IPS-18a (cell line): ENCODE data around the gene IGSF9B.

Experiments used
- H3K27ac ChIP-seq: one replicate; pipeline ENCODE4 v1.5.1; 2013; ENCODE audit warnings: low read length
- H3K27me3 ChIP-seq: one replicate; pipeline ENCODE4 v1.6.1; 2013; ENCODE audit warnings: mild to moderate bottlenecking, low read length; ENCODE audit not compliant: control insufficient read depth, insufficient read depth
- H3K36me3 ChIP-seq: one replicate; pipeline ENCODE4 v1.6.1; 2013; ENCODE audit warnings: low read depth, low read length; ENCODE audit not compliant: control insufficient read depth
- H3K4me1 ChIP-seq: one replicate; pipeline ENCODE4 v1.6.1; 2013; ENCODE audit warnings: low read depth, low read length; ENCODE audit not compliant: control insufficient read depth
- H3K4me3 ChIP-seq: one replicate; pipeline ENCODE4 v1.5.1; 2013; ENCODE audit warnings: low read length
- H3K9ac ChIP-seq: one replicate; pipeline ENCODE4 v1.6.1; 2013; ENCODE audit warnings: mild to moderate bottlenecking, low read length, moderate library complexity
- H3K9me3 ChIP-seq: one replicate; pipeline ENCODE4 v1.6.1; 2013; ENCODE audit warnings: low read depth, low read length; ENCODE audit not compliant: control insufficient read depth

The IGSF9B gene

GRCh38 chr11:133993921-133994320 is 37.2 kb upstream of the IGSF9B start:
- H3K9ac ChIP-seq: no peak overlapping the region
- H3K4me3 ChIP-seq: no peak overlapping the region
- H3K9me3 ChIP-seq: no peaks in the 10 kb centered on the region
- no peaks in the 10 kb centered on the region for H3K36me3 ChIP-seq
- H3K27me3 ChIP-seq: no peaks in the 10 kb centered on the region
- H3K4me1 ChIP-seq: no peaks in the 10 kb centered on the region
- no peak overlapping the region for H3K27ac ChIP-seq

GRCh38 chr11:133993107-133993506 is 36.3 kb upstream of the IGSF9B start:
- H3K27ac ChIP-seq: no peak overlapping the region
- no peak overlapping the region for H3K4me3 ChIP-seq

GRCh38 chr11:133992121-133992520 is 35.4 kb upstream of the IGSF9B start:
- Histone ChIP-seq H3K36me3 (no peaks in the 10 kb centered on the region), H3K27me3 (no peaks in the 10 kb centered on the region), H3K4me1 (no peaks in the 10 kb centered on the region), H3K9ac (no peak overlapping the region), H3K4me3 (no peak overlapping the region), H3K9me3 (no peaks in the 10 kb centered on the region), H3K27ac (no peak overlapping the region)

More at GRCh38 chr11:133993107-133993506, 36.3 kb upstream of the IGSF9B start:
- Histone ChIP-seq H3K36me3 (no peaks in the 10 kb centered on the region), H3K27me3 (no peaks in the 10 kb centered on the region), H3K9ac (no peak overlapping the region), H3K4me1 (no peaks in the 10 kb centered on the region), H3K9me3 (no peaks in the 10 kb centered on the region)

- no peak overlapping the region for H3K9ac ChIP-seq
- H3K27ac ChIP-seq: no peak overlapping the region
Observed at GRCh38 chr11:133991101-133991500, 34.3 kb upstream of the IGSF9B start.

GRCh38 chr11:133990501-133990900 is 33.7 kb upstream of the IGSF9B start:
- no peaks in the 10 kb centered on the region for H3K36me3 ChIP-seq
- no peak overlapping the region for H3K9ac ChIP-seq
- no peak overlapping the region for H3K27ac ChIP-seq
- H3K4me3 ChIP-seq: no peak overlapping the region
- no peaks in the 10 kb centered on the region for H3K9me3 ChIP-seq
- no peaks in the 10 kb centered on the region for H3K4me1 ChIP-seq
- no peaks in the 10 kb centered on the region for H3K27me3 ChIP-seq

More at GRCh38 chr11:133991101-133991500, 34.3 kb upstream of the IGSF9B start:
- Histone ChIP-seq H3K4me1 (no peaks in the 10 kb centered on the region), H3K4me3 (no peak overlapping the region), H3K36me3 (no peaks in the 10 kb centered on the region), H3K9me3 (no peaks in the 10 kb centered on the region), H3K27me3 (no peaks in the 10 kb centered on the region)

GRCh38 chr11:133988686-133989410 is 32.1 kb upstream of the IGSF9B start:
- no peaks in the 10 kb centered on the region for H3K4me1 ChIP-seq
- H3K27ac ChIP-seq: no peak overlapping the region
- no peaks in the 10 kb centered on the region for H3K27me3 ChIP-seq

GRCh38 chr11:133987171-133987570 is 30.4 kb upstream of the IGSF9B start:
- no peaks in the 10 kb centered on the region for H3K4me1 ChIP-seq
- H3K9ac ChIP-seq: no peak overlapping the region
- no peak overlapping the region for H3K27ac ChIP-seq
- no peaks in the 10 kb centered on the region for H3K9me3 ChIP-seq
- no peaks in the 10 kb centered on the region for H3K27me3 ChIP-seq
- H3K36me3 ChIP-seq: no peaks in the 10 kb centered on the region
- H3K4me3 ChIP-seq: no peak overlapping the region

More at GRCh38 chr11:133988686-133989410, 32.1 kb upstream of the IGSF9B start:
- H3K9me3 ChIP-seq: no peaks in the 10 kb centered on the region
- H3K9ac ChIP-seq: no peak overlapping the region
- no peaks in the 10 kb centered on the region for H3K36me3 ChIP-seq
- H3K4me3 ChIP-seq: no peak overlapping the region

- Histone ChIP-seq H3K4me3 (no peak overlapping the region), H3K9me3 (no peaks in the 10 kb centered on the region), H3K27me3 (no peaks in the 10 kb centered on the region), H3K4me1 (no peaks in the 10 kb centered on the region), H3K9ac (no peak overlapping the region), H3K27ac (no peak overlapping the region), H3K36me3 (no peaks in the 10 kb centered on the region)
Observed at GRCh38 chr11:133985981-133986944, 29.5 kb upstream of the IGSF9B start.

GRCh38 chr11:133984828-133985227 is 28.1 kb upstream of the IGSF9B start:
- no peaks in the 10 kb centered on the region for H3K9me3 ChIP-seq
- H3K9ac ChIP-seq: no peak overlapping the region
- no peaks in the 10 kb centered on the region for H3K27me3 ChIP-seq
- no peak overlapping the region for H3K4me3 ChIP-seq
- H3K27ac ChIP-seq: no peak overlapping the region
- no peaks in the 10 kb centered on the region for H3K36me3 ChIP-seq
- no peaks in the 10 kb centered on the region for H3K4me1 ChIP-seq

- no peak overlapping the region for H3K9ac ChIP-seq
- H3K27ac ChIP-seq: no peak overlapping the region
- no peaks in the 10 kb centered on the region for H3K9me3 ChIP-seq
- H3K36me3 ChIP-seq: no peaks in the 10 kb centered on the region
- no peak overlapping the region for H3K4me3 ChIP-seq
- H3K27me3 ChIP-seq: no peaks in the 10 kb centered on the region
- H3K4me1 ChIP-seq: no peaks in the 10 kb centered on the region
Observed at GRCh38 chr11:133983660-133984316, 27.0 kb upstream of the IGSF9B start.

- H3K27ac ChIP-seq: no peak overlapping the region
- no peak overlapping the region for H3K9ac ChIP-seq
- H3K27me3 ChIP-seq: no peaks in the 10 kb centered on the region
- no peaks in the 10 kb centered on the region for H3K4me1 ChIP-seq
- H3K4me3 ChIP-seq: no peak overlapping the region
- no peaks in the 10 kb centered on the region for H3K36me3 ChIP-seq
- no peaks in the 10 kb centered on the region for H3K9me3 ChIP-seq
Observed at GRCh38 chr11:133982876-133983275, 26.1 kb upstream of the IGSF9B start.
